NCI-H446 treated with DMSO at 0.1 percent for 48 hours (cell line): ENCODE measurements around the gene SPINK13.
"Not testable (repeated sequence)": the region's sequence is repeated elsewhere in the genome, so short reads cannot be mapped to it uniquely, and the experiment has no call there.

Source experiments
- DNase-seq: peaks from one replicate; lab custom pipeline; 2025; lab: John Stamatoyannopoulos, UW

Gene SPINK13

DNA sequence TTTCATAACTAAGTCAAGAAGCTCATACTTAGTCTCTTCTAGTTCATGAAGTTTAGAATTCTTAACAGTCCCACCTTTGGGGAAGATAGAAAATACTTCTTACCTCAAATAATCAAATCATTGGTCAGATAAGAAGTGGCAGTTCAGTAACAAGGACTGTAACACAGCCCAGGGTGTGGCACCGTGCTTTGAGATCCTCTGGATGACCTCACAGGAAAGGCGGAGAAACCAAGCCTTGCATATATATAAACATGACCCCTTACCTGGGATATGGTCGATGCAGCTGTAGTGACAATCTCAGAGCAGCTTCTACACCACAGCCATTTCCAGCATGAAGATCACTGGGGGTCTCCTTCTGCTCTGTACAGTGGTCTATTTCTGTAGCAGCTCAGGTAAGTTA, 43.6 kb downstream of the SPINK13 start, which contains the start of gene SPINK7:
TSS of gene SPINK7 (plus strand) at position 271 of the 400 bp plus-strand sequence. CDS start at position 332, 61 bp downstream.
- DNase-seq = no peak

GRCh38 chr5:148314187-148314586, 45.6 kb downstream of the SPINK13 start:
- DNase-seq = no peak

DNA sequence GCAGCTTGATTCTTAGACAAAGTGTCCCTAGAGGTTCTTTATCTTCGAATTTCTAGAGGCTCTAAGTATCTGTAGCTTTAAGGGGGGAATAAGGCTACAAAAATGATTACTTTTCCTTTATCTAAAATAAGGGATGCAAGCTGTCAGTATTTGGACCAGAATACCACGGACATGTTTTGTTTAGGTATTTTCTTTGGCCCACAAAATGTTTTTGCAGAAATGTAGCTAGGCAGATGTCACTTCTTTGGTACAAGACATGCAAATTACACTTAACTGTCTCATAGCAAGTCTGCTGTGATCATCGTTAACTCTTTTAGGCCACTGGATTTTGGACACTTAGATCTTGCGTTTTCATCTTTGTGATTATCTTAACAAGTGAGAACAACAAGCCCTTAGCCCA, 46.1 kb downstream of the SPINK13 start:
- no peak for DNase-seq

GRCh38 chr5:148320011-148320963, 51.7 kb downstream of the SPINK13 start:
- not testable (repeated sequence) for DNase-seq

GRCh38 chr5:148333262-148333849, 64.8 kb downstream of the SPINK13 start:
- DNase-seq = no peak

DNA sequence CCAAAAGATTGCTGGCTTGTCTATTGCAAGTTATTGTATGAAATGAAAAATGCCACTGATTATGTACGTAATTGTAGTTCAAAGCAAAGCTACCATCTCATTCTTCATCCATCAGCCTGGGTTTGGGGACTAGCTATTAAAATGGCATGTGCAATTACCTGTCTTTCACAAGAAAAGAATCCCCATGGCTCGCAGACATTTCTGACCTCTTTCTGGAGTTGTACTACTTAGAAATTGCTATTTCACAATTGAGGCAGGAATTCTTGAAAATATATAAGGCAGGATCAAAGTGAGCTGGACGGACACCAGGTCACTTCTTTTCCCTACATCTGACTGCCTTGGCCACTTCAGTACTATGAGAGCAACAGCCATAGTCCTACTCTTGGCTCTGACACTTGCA, 66.7 kb downstream of the SPINK13 start, which contains the start of gene SPINK9:
TSS of gene SPINK9 (plus strand) at position 301 of the 400 bp plus-strand sequence. CDS start at position 356, 55 bp downstream.
- no peak for DNase-seq
